Hippocampal formation (tissue), 2 donors: ENCODE data around the gene ZDHHC17.
"Not testable (repeated sequence)": the region's sequence is repeated elsewhere in the genome, so short reads cannot be mapped to it uniquely, and the experiment has no call there.

Source experiments
- DNase-seq, 2 donors: peaks; one replicate each; lab custom pipeline; 2025; lab: John Stamatoyannopoulos, UW

Gene ZDHHC17

DNA sequence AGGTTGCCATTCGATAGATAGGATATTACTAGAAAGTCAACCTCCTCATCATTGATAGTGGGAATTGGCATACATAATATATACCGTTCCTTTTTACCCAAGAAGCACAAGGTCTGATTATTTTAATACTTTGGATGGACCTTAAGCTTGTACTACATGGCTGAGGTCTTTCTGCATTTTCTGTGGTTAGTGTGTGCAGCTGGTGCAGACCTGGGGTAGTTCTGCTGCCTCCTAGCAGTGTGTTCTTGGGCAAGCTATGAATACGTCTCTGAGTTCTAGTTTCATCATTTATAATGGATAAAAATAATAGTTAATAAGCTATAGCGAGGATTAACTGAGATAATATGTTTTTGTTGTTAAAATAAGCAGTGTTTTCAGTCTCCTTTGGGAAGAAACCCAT is 2.2 kb downstream of the ZDHHC17 start:
- DNase-seq = no peak

DNA sequence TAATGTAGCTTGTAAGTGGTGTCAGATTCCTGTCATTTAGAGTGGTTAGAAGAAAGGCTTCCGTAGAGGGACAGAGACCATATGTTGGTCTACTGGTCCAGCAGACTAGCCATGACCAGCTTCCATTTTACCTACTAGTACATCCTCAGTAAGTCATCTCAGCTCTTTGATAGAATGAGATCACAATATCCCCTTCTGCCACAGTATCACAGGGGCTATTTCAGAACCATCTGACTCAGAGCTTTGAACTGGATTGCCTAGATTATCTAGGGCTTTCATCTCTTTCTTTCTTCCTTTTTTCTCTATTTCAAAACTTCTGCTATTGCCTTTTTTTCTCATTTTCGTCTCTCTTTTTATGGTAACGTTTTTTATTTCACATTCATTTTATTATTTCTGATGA is 4.7 kb downstream of the ZDHHC17 start:
- no peak for DNase-seq

DNA sequence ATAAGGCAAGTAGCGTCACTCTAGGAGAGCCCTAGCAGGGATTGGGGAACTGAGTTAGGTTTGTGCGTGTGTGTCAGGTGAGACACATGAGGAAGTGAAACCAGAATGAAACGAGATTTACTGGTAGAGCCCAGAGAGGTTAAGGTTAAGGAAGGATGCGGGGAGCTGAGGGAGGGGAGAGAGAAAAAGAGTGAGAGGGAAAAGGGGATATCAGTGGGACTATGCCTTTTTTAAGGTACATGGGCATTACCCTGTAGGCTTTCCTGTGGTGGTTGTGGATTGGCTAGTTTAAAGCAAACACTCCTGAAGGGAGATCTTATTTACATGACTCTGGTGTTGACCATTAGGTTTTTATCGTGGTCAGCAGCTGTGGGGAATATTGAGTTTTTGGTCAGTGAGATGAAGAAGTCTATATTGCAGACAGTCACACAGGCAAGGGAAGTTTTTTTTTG is 13.9 kb downstream of the ZDHHC17 start:
- DNase-seq = no peak

DNA sequence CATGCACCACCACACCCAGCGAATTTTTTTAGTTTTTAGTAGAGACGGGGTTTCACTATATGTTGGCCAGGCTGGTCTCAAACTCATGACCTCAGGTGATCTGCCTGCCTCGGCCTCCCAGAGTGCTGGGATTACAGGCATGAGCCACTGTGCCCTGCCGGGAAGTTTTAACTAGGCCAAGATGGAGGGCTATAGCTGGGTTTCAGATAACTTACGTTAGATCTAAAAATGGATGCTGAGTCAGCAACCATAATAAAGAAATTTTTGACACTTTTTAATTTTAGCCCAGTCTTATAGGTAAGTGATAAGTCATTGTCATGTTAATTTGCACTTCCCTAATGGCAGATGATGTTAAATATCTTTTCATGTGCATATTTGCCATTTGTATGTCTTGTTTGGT is 14.4 kb downstream of the ZDHHC17 start:
- DNase-seq = no peak

DNA sequence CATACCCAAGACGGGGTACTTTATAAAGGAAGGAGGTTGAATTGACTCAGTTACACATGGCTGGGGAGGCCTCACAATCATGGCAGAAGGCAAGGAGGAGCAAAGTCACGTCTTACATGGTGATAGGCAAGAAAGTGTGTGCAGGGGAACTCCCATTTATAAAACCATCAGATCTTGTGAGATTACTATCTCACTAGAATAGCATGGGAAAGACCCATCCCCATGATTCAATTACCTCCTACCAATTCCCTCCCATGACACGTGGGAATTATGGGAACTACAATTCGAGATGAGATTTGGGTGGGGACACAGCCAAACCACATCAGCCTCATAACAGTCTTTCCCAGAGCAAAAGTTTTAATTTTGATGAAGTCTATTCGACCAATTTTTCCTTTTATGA is 15.4 kb downstream of the ZDHHC17 start:
- not testable (repeated sequence) for DNase-seq

DNA sequence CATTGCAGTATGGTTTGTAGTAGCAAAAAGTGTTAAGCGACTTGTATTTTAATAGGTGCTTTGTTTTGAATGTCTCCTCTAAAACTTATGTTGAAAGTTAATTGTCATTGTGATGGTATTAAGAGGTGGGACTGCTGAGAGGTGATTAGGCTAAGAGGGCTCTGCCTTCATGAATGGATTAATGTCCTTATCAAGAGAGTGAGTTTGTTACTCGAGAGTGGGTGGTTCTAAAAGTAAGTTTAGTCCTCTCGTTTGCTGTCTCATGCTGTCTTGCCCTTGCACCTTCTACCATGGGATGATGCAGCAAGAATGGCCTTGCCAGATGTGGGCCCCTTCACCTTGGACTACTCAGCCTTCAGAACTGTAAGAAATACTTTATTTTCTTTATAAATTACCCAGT is 17.4 kb downstream of the ZDHHC17 start:
- no peak for DNase-seq

DNA sequence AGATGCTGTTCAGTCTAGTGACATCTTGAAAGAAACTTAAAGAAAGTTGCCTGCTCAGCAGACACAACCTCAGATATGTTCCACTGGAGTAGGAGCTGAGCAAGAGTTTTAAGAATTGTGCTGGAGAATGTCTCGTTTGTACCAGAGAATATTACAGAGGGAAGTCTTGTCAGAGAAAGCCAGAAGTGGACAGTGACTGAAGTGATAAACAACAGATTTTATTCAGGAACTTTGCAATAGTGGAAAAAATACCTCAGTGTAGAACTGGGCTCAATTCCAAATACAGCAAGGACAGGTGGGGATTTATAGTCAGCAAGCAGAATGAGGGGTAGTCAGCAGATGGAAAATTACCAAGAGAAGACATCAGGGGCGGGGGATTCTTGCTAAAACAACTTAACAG is 18.6 kb downstream of the ZDHHC17 start:
- no peak for DNase-seq

DNA sequence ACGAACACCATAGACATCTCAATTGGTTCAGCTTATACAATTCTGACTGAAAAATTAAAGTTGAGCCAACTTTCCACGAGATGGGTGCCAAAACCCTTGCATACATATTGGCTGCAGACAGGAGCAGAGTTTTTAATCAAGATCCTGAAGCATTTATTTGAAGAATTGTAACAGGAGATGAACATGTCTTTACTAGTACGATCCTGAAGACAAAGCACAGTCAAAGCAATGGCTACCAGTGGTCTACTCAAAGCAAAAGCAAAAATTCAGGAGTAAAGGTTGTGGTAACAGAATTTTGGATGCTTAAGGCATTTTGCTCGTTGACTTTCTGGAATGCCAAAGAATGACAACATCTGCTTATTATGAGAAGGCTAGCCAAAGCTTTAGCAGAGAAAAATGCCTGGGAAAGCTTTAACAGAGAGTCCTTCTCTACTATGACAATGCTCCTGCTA is 20.7 kb downstream of the ZDHHC17 start:
- peak in 1 of 2 donors; percentile 29 for DNase-seq

DNA sequence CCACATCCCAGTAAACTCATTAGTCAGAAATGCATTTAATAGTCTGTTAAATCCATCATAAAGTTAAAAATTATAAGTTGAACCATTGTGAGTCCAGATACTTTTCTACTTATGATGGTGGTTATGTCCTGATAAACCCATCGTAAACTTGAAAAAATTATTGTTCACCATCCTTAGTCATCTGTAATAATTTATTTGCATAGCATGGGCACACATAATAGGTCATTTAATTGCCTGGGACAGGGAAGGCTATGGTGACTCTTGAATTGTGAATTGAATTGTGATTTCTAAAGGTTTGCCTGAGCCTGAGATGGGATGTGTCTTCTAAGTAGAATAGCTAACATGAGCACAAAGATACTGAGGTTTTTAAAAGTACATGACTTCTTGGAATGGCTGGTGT is 21.5 kb downstream of the ZDHHC17 start:
- no peak for DNase-seq

DNA sequence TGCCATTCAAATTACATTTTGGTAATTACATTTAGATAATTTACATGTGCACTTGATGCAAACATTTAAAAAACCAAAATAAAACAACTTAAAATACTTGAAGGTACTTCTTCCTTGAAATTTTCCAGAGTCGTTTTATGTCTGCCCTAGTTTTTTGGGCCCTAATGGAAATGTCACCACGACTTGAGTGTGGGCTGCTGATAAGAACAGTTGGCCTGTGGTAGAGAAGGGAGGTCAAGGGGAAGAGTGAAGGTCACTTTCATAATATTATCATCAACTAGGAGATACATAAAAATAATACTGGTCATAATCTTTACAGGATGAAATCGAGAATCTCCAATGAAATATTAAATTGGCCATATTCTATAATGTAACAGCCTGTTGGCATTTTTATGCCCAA is 23.1 kb downstream of the ZDHHC17 start:
- no peak for DNase-seq

DNA sequence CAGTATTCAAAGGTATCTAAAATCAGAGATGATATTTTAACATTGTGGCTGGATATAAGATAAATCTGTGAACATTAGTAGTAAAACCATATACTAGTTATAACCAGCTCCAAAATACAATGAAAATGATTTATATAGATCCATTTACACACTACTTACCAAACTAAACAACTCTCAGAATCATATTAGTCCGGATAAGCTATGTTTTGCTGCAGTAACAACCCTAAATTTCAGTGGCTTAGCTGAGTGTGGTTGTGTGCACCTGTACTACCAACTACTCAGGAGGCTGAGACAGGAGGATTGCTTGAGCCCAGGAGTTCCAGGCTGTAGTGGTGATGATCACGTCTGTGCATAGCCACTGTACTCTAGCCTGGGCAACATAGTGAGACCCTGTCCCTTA is 23.8 kb downstream of the ZDHHC17 start:
- no peak for DNase-seq

DNA sequence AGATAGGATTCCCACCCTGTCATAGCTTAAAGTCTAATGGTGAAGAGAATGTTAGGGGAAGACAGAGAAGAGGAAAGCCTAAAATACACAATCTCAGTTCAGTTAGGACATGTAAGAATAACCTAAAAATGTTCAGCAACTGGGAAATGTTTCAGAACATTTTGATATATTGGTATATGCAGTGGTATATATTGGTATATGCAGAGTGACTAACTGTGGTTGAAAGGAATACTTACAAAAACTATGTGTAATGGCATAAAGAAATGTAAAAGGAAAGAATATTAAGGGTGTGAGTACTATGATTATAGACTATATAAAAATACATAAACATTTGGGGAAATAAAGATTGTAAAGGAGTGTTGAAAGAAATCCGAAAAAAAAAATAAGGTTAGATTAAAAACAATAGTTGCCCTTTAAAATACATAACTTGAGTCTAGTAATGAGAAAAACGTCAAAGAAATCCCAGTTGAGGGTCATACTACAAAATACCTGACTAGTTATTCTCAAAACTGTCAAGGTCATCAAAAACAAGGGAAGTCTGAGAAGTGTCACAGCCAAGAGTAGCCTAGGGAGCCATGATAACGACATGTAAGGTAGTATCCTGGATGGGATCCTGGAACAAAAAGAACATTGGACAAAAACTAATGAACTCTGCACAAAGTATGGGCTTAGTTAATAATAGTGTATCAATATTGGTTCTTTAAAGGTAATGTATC is 25.6 kb downstream of the ZDHHC17 start:
- no peak for DNase-seq

DNA sequence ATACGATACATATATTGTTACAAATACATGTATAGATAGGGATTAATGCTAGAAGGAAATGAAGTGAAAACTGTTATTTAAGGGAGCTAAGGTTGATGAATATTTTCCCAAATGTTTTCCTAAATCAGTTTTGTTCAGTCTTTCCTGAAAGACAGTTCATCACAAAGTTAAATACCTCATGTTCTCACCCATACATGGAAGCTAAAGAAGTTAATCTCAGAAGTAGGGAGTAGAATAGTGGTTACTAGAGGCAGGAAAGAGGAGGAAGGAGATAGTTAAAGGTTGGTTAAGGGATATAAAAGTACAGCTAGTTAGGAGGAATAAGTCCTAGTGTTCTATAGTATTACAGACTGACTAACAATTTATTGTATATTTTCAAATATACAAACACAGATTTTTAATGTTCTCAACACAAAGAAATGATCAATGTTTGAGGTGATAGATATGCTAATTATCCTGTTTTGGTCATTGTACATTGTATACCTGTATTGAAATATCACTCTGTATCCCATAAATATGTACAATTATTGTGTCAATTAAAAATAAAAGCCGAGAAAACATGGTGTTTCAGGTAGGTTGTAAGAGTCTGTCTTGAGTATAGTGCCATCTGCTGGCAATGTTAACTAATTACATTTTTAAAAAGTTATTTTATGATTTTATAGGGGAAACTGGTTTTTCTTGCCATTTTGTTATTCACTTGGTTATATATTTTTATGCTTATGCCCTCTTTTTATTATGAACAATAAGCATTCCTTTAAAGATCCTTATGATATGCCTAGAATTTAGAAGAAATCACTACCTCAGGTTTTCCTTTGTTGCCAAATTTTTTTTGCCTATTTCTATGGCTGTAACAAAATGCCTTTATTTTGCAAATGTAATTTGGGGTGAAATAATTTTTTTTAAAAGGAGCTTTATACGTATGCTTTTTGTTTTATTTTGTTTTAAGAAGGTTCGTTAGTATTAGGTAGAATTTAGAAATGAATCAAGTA is 26.9 kb downstream of the ZDHHC17 start:
- DNase-seq = peak in 1 of 2 donors; percentile 42

DNA sequence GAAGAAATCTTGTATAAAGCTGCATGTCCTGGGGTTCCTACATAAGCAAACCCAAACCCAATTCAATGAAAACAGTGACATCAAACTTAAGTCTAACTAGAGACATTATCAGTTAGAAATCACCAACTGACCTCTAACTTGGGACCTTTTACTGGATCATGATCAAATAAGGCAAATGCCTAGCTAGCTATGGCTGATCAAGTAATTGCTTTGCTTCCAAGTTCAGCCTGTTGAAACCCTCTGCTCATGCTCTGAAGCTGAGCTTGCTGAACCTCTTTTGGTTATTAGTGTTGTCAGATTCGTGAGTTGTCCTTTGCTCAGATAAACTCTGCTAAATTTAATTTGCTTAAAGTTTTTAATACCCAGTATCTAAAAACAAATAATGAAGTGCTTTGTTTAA is 28.9 kb downstream of the ZDHHC17 start:
- no peak for DNase-seq

DNA sequence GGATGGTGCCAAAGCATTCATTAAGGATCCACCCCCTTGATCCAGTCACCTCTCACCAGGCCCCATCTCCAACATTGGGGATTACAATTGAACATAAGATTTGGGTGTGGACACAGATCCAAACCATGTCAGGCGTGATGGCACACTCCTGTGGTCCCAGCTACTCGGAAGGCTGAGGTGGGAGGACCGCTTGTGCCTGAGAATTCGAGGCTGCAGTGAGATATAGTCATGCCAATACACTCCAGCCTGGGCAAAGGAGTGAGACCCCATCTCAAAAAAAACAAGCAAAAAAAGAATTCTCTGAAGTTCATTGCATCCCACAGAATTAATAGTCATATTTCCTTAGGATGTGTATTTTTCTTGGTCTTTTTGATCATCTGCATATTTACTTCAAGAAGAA is 34.9 kb downstream of the ZDHHC17 start:
- no peak for DNase-seq

DNA sequence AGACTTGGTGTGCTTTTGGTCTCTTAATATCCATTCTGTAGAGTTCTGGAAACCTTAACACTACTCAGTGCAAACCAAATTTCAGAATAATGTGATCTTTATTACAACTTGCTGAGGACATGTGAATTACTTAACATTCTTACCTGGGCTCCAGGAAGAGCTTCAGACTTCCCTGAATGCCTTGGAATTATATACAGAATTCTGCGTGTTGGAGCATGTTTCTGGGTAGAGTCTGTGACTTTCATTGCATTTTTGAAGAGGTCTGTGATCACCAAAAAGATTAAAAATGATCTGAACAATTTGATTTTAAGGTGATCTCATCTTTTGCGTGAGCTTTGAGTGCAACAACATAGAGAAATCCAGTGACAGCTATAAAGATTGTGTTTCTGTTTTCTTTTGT is 35.4 kb downstream of the ZDHHC17 start:
- no peak for DNase-seq

DNA sequence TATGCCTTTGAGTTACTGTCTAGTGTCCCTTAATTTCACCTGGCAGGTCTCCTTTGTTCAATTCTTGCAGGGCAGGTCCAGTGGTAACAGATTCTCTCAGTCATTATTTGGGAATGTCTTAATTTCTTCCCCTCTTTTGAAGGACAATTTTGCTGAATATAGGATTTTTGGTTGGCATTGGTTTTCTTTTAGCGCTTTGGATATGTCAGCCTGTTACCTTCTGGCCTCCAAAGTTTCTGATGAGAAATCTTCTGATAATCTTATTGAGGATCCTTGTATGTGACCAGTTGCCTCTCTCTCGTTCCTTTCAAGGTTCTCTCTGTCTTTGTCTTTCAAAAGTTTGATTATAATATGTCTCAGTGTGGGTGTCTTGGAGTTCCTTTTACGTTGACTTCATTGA is 38.1 kb downstream of the ZDHHC17 start:
- no peak for DNase-seq

DNA sequence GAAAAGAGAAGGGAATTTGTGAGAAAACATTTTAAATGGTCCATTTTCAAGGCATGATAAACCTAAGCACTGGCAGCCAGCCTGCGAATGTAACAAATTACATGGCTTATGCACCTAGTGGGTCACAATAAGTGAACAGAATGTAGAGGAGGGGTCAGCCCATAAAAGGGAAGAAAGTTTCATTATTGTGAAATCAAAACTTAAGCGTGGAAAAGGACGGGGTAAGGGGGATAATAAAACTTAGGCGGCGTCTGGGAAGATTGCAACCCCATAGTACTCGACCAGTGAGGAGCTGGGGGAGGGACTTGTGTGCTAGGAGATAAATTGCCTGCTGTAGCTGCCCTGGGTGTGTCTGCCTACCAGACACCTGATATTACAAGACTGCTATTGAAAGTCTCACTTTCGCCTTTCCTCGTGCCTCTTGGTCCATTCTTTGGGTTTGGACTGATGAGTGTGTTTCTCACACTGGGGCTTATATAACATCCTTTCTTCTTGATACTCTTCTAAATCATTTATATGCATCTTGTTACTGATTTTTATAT is 40.6 kb downstream of the ZDHHC17 start:
- no peak for DNase-seq

DNA sequence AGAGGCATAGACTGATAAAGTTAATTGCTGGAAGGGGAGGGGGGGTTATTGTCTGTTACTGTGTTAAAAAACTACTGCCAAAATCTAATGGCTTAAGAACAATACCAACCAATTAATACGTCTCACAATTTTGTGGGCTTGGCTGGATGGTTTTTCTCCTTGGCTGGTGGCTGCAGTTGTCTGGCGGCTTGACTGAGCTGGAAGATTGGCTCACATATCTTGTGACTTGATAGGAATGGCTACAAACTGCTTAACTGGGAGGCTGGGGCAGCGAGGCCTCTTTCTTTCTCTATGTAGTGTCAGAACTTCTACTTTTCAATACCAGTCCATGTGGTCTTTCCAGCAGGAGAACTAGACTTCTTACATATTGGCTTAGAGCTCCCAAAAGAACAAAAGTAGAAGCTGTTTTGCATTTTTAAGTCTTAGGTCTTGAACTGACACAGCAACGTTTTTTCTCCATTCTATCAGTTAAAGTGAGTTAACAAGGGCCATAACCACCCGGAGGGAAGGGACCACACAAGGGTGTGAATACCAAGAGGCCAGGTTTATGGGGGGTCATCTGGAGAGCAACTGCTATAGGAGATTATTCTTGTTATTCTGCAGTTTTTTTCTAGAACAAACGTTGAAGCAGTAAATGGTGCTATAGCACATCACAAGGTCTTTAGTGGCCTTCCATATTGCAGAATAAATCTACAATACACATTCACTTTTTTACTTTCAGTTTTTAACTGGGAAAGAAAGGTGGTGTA is 46.9 kb downstream of the ZDHHC17 start:
- DNase-seq = peak in 1 of 2 donors; percentile 23

DNA sequence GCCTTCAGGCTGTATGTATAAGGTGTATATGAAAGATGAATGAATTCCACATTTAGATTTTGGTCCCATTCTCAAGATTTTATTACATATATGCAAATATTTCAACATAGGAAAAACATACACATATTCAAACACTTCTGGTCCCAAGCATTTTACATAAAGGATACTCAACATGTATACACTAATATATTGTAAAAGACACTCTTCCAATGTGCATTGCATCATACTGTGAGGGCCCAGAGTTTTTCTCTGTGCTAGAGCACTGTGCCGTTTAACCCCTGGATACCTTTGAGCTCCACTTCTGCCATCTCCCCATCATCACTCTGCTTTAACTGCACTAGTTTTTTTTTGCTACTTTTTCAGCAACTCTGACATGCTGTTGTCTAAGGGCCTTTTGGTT is 48.1 kb downstream of the ZDHHC17 start:
- no peak for DNase-seq

DNA sequence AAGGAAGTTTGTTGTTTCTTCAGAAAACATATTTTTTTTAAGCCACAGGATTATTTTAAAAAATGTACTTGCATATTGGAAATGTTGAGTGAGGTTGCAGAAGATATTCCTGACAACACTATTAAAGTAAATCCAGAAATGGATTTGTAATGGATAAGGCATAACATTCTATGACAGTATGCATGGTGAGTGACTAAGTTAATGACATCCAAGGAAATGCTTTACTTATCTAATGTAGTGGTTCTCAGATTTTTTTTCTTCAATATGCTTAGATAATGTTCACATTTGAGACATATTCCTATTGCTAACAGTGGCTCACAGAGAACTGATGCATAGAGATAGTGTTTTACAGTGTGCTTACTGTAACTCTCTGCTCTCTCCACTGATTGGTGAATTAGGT is 49.4 kb downstream of the ZDHHC17 start:
- no peak for DNase-seq

DNA sequence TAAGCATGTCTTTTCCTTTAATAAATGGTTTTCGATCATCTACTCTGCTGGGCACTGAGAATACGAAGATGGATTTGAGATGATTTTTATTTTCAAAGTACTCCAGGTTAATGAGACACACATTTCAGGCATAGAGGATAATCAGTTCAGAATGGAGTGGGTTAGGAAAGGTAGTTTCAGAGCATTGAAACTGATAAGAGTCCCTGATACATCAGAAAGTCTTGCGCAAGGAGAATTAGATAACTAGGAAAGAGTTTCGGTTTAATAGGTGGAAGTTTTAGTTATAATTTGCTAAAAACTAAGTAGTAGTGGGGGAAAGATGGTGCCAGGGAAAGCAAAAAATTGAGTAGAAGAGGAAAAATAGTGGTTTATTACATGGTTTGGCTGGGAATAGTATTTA is 50.1 kb downstream of the ZDHHC17 start:
- DNase-seq = no peak
